Panc1 (cell line): ENCODE measurements around the gene EREG. TPM values are rescaled to one million over a fixed set of nuclear protein-coding genes. Genes with fewer than 3 reads are reported as not detected.

ENCODE experiments used
- ATAC-seq: fragments of 200-7000 bp; cut with Tn5 transposase; 2 replicates; pipeline ENCODE4 v1.9.1; 2020; ENCODE audit warnings: mild to moderate bottlenecking, moderate library complexity
- BruUV-seq: library from RNA; stranded (reverse); fragments of 400-500 nt; replicated peaks from 2 replicates; lab custom pipeline; 2021; lab: Mats Ljungman, UMichigan
- CTCF ChIA-PET: fragments of 300-600 bp; sonication (Branson Sonifier 250); formaldehyde crosslinking; loops from one replicate; lab custom pipeline; 2022; ENCODE audit warnings: antibody characterized with exemption; lab: Charles Lee
- POLR2A ChIA-PET: fragments of 300-600 bp; sonication (Branson Sonifier 250); formaldehyde crosslinking; loops from one replicate; lab custom pipeline; 2022; ENCODE audit warnings: antibody characterized with exemption; lab: Charles Lee
- DNase-seq: peaks from one replicate; pipeline ENCODE4 v3.0.0-alpha.2; 2010; ENCODE audit warnings: low read depth, low spot score
- H3K27ac ChIP-seq: 2 replicates; pipeline ENCODE4 v1.5.1; 2011; ENCODE audit warnings: mild to moderate bottlenecking, low read length, inconsistent platforms
- H3K27me3 ChIP-seq: fragments of 200-500 bp; sonication (Bioruptor generic); 2 replicates; pipeline ENCODE4 v1.6.0; 2014; ENCODE audit warnings: low read length, inconsistent platforms; ENCODE audit not compliant: control insufficient read depth, insufficient read depth
- H3K36me3 ChIP-seq: fragments of 200-500 bp; sonication (Bioruptor generic); 2 replicates; pipeline ENCODE4 v1.5.1; 2014; ENCODE audit warnings: inconsistent platforms, mild to moderate bottlenecking, low read length, moderate library complexity; ENCODE audit not compliant: control insufficient read depth, insufficient read depth
- H3K4me1 ChIP-seq: 2 replicates; pipeline ENCODE4 v1.5.1; 2011; ENCODE audit warnings: inconsistent platforms, mild to moderate bottlenecking, low read length, moderate library complexity; ENCODE audit not compliant: control insufficient read depth, insufficient read depth
- H3K4me3 ChIP-seq, 2 experiments: 2 replicates each; pipeline ENCODE4 v1.5.1; 2011 to 2012; ENCODE audit warnings: low read depth in 2 of 2, low read length in 2 of 2, mild to moderate bottlenecking in 2 of 2, inconsistent platforms in 1 of 2, moderate library complexity in 1 of 2
- H3K9me3 ChIP-seq: fragments of 200-500 bp; sonication (Bioruptor generic); 2 replicates; pipeline ENCODE4 v1.5.1; 2014; ENCODE audit warnings: low read depth, mild to moderate bottlenecking, inconsistent platforms, low read length, moderate library complexity; ENCODE audit not compliant: control insufficient read depth, insufficient read depth
- CTCF ChIP-seq: fragments of 450-650 bp; IDR thresholded peaks from 2 replicates; pipeline ENCODE4 v1.5.1; 2017; ENCODE audit warnings: mild to moderate bottlenecking
- POLR2AphosphoS5 ChIP-seq: IDR thresholded peaks from 2 replicates; pipeline ENCODE4 v1.6.1; 2012; ENCODE audit warnings: mild to moderate bottlenecking, low read depth, low read length, moderate library complexity
- REST ChIP-seq, 2 experiments: IDR thresholded peaks; 2 replicates each; pipeline ENCODE4 v1.6.1; 2011 to 2012; ENCODE audit warnings: low read depth in 2 of 2, control low read depth in 1 of 2, low read length in 1 of 2, mild to moderate bottlenecking in 1 of 2, moderate library complexity in 1 of 2; ENCODE audit not compliant: insufficient read depth in 1 of 2
- SIN3A ChIP-seq: IDR thresholded peaks from 2 replicates; pipeline ENCODE4 v1.6.1; 2012; ENCODE audit warnings: low read depth, mild to moderate bottlenecking, low read length, moderate library complexity, borderline replicate concordance; ENCODE audit not compliant: insufficient read depth
- TCF7L2 ChIP-seq: IDR thresholded peaks from 2 replicates; pipeline ENCODE4 v1.6.1; 2011; ENCODE audit warnings: mild to moderate bottlenecking, low read depth, low read length, inconsistent platforms
- in situ Hi-C: cut with HindIII; loops from 2 replicates; pipeline ENCODE4 v1.10.0; 2016; ENCODE audit warnings: low sequenced_read_pairs, low pct_unique_long_range_greater_than_20kb
- intact Hi-C: fragments of 100-400 bp; cut with micrococcal nuclease; formaldehyde crosslinking; loops from one replicate; pipeline ENCODE4 v1.10.0; 2022; ENCODE audit not compliant: unreplicated experiment
- total RNA-seq: library from RNA; stranded (reverse); gene quantifications from one replicate; pipeline ENCODE4 v1.2.1, GENCODE V29; 2021; ENCODE audit not compliant: unreplicated experiment

EREG gene
- total RNA-seq, 1 experiment from 2014 or later, result 2.1 TPM

- CTCF ChIA-PET, result no interaction called here
Observed at GRCh38 chr4:74400395-74400794, 35.5 kb downstream of the EREG start.

GRCh38 chr4:74402692-74403456 is 37.9 kb downstream of the EREG start:
- Histone ChIP-seq H3K4me3 (no peak overlapping the region), H3K4me1 (no peaks in the 10 kb centered on the region), H3K27ac (no peak overlapping the region), H3K9me3 (no peaks in the 10 kb centered on the region), H3K36me3 (no peaks in the 10 kb centered on the region), H3K27me3 (no peaks in the 10 kb centered on the region)
- ChIA-PET CTCF (no interaction called here), POLR2A (no interaction called here)
- in situ Hi-C loops, result no loop called here
- intact Hi-C loops, result no loop called here
- ATAC-seq (no peak), DNase-seq (no peak)
- BruUV-seq, result no TSS peak
- TF ChIP-seq REST (IDR thresholded peaks at IDR 0.05; ENCODE audit: insufficient read depth in 1 of 2, low read depth in 2 of 2, low read length in 1 of 2) (no peak), CTCF (no peak), TCF7L2 (no peak), POLR2AphosphoS5 (no peak), SIN3A (no peak)

More at GRCh38 chr4:74400395-74400794, 35.5 kb downstream of the EREG start:
- Histone ChIP-seq H3K27ac (no peak overlapping the region), H3K36me3 (no peaks in the 10 kb centered on the region), H3K27me3 (no peaks in the 10 kb centered on the region), H3K9me3 (no peaks in the 10 kb centered on the region), H3K4me1 (no peaks in the 10 kb centered on the region), H3K4me3 (no peak overlapping the region)
- ATAC-seq, result no peak
- POLR2A ChIA-PET, result no interaction called here
- BruUV-seq, result no TSS peak
- DNase-seq, result no peak
- intact Hi-C loops, result no loop called here
- TF ChIP-seq REST (IDR thresholded peaks at IDR 0.05; ENCODE audit: insufficient read depth in 1 of 2, low read depth in 2 of 2, low read length in 1 of 2) (no peak), TCF7L2 (no peak), POLR2AphosphoS5 (no peak), CTCF (no peak), SIN3A (no peak)
- in situ Hi-C loops, result no loop called here
